ENCODE measurements around the gene TMEM97. TPM values are rescaled to one million over a fixed set of nuclear protein-coding genes. Genes with fewer than 3 reads are reported as not detected.
"Not testable (repeated sequence)": the region's sequence is repeated elsewhere in the genome, so short reads cannot be mapped to it uniquely, and the experiment has no call there.

The TMEM97 gene
- polyA plus RNA-seq, 3 donors: 1.3 to 1.5 (median 1.4) TPM

DNA sequence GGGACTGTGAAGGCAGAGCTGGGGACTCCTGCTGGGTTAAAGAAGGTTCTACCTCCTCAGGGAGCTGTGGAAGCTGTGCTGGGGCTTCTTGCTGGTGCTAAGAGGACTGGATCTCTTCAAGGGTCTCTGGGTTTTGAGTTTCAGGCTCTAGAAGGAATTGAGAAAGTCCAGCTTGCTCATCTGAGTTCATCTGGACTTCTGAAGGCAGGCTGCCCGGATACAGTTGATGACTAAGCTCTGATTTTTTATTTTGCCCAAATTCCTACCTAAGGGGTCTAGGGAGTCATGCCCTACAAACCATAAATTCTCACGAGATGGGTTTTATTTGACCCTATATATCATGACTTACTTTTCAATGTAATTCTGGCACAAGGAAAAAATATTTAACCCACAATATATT is 46.8 kb upstream of the TMEM97 start:
- peaks cover 9 to 14% of the 10 kb centered on the region in 2 donors for H3K27me3 ChIP-seq (ENCODE audit: control insufficient read depth in 2 of 2, insufficient read depth in 2 of 2, low read length in 2 of 2)
- Mint-ChIP-seq H3K27ac (no peak overlapping the region), H3K4me3 (no peak overlapping the region), H3K4me1 (no peaks in the 10 kb centered on the region), H3K36me3 (no peaks in the 10 kb centered on the region), H3K9me3 (peaks cover 5 to 26% (median 15%) of the 10 kb centered on the region in 7 donors), H3K27me3 (ENCODE audit: low read depth in 3 of 3) (peaks cover 26 to 58% (median 41%) of the 10 kb centered on the region in 3 donors)
- TF ChIP-seq CTCF (IDR thresholded peaks at IDR 0.05): no peak
- intact Hi-C loops (cut with micrococcal nuclease): no loop called here
- no peak overlapping the region for H3K4me2 ChIP-seq (replicated peaks; ENCODE audit: extremely low read depth, low read length, poor library complexity, severe bottlenecking)
- no peak for DNase-seq
- no peak overlapping the region for H3K27ac ChIP-seq (ENCODE audit: low read depth in 1 of 2, low read length in 2 of 2)
- H3K9me3 ChIP-seq (replicated peaks in 1 of 2; ENCODE audit: control insufficient read depth in 1 of 2, insufficient read depth in 1 of 2, low read length in 2 of 2): peaks cover 11 to 12% of the 10 kb centered on the region in 2 donors
- H3K36me3 ChIP-seq (replicated peaks in 1 of 2; ENCODE audit: control insufficient read depth in 1 of 2, insufficient read depth in 2 of 2, low read length in 2 of 2): no peaks in the 10 kb centered on the region
- no peak overlapping the region for H3K4me3 ChIP-seq (replicated peaks in 1 of 3; ENCODE audit: low read depth in 2 of 3, low read length in 3 of 3)
- no peaks in the 10 kb centered on the region for H3K79me2 ChIP-seq (ENCODE audit: insufficient read depth, low read length)
- H3K4me1 ChIP-seq (ENCODE audit: control insufficient read depth in 1 of 2, insufficient read depth in 2 of 2, low read length in 2 of 2): no peaks in the 10 kb centered on the region
- H4K20me1 ChIP-seq (ENCODE audit: insufficient read depth, low read length): no peaks in the 10 kb centered on the region
- no peak overlapping the region for H3K9ac ChIP-seq (ENCODE audit: insufficient read depth, low read length, poor library complexity, severe bottlenecking)
- H2AFZ ChIP-seq (ENCODE audit: insufficient read depth, low read depth, low read length, poor library complexity, severe bottlenecking): no peak overlapping the region
- 75% methylated on average over 1 of the region's 2 CpGs for WGBS (ENCODE audit: insufficient coverage)

- H3K9me3 Mint-ChIP-seq: peaks cover 0 to 15% (median 5%) of the 10 kb centered on the region in 7 donors
- H3K4me2 ChIP-seq (replicated peaks; ENCODE audit: extremely low read depth, low read length, poor library complexity, severe bottlenecking); H3K36me3 Mint-ChIP-seq; H3K27ac Mint-ChIP-seq; DNase-seq; H3K4me3 ChIP-seq (replicated peaks in 1 of 3; ENCODE audit: low read depth in 2 of 3, low read length in 3 of 3); H3K9me3 ChIP-seq (replicated peaks in 1 of 2; ENCODE audit: control insufficient read depth in 1 of 2, insufficient read depth in 1 of 2, low read length in 2 of 2); H3K27ac ChIP-seq (ENCODE audit: low read depth in 1 of 2, low read length in 2 of 2); H3K4me3 Mint-ChIP-seq; H3K4me1 Mint-ChIP-seq; H3K79me2 ChIP-seq (ENCODE audit: insufficient read depth, low read length); H2AFZ ChIP-seq (ENCODE audit: insufficient read depth, low read depth, low read length, poor library complexity, severe bottlenecking); intact Hi-C loops (cut with micrococcal nuclease); H4K20me1 ChIP-seq (ENCODE audit: insufficient read depth, low read length); H3K36me3 ChIP-seq (replicated peaks in 1 of 2; ENCODE audit: control insufficient read depth in 1 of 2, insufficient read depth in 2 of 2, low read length in 2 of 2); H3K4me1 ChIP-seq (ENCODE audit: control insufficient read depth in 1 of 2, insufficient read depth in 2 of 2, low read length in 2 of 2); H3K9ac ChIP-seq (ENCODE audit: insufficient read depth, low read length, poor library complexity, severe bottlenecking): not testable (repeated sequence)
- WGBS (ENCODE audit: insufficient coverage): 50% methylated on average over 2 of the region's 5 CpGs
- peaks cover 31 to 66% (median 47%) of the 10 kb centered on the region in 3 donors for H3K27me3 Mint-ChIP-seq (ENCODE audit: low read depth in 3 of 3)
- peaks cover 9 to 14% of the 10 kb centered on the region in 2 donors for H3K27me3 ChIP-seq (ENCODE audit: control insufficient read depth in 2 of 2, insufficient read depth in 2 of 2, low read length in 2 of 2)
Observed at GRCh38 chr17:28273341-28273740, 45.7 kb upstream of the TMEM97 start.

Data from CD14-positive monocyte (primary cell).